VCaP (cell line): ENCODE measurements around the gene RPUSD4.

ENCODE experiments used
- H3K27ac ChIP-seq: fragments of 450-650 bp; 2 replicates; pipeline ENCODE4 v1.5.1; 2017
- TF ChIP-seq, protein P1 (sequence below): fragments of 450-650 bp; conservative IDR thresholded peaks from 2 replicates; pipeline ENCODE4 v1.5.1; 2017; ENCODE audit warnings: mild to moderate bottlenecking, moderate library complexity

RPUSD4 gene

GRCh38 chr11:126186708-126187529, 24.5 kb downstream of the RPUSD4 start:
- TF ChIP-seq, protein P1, sequence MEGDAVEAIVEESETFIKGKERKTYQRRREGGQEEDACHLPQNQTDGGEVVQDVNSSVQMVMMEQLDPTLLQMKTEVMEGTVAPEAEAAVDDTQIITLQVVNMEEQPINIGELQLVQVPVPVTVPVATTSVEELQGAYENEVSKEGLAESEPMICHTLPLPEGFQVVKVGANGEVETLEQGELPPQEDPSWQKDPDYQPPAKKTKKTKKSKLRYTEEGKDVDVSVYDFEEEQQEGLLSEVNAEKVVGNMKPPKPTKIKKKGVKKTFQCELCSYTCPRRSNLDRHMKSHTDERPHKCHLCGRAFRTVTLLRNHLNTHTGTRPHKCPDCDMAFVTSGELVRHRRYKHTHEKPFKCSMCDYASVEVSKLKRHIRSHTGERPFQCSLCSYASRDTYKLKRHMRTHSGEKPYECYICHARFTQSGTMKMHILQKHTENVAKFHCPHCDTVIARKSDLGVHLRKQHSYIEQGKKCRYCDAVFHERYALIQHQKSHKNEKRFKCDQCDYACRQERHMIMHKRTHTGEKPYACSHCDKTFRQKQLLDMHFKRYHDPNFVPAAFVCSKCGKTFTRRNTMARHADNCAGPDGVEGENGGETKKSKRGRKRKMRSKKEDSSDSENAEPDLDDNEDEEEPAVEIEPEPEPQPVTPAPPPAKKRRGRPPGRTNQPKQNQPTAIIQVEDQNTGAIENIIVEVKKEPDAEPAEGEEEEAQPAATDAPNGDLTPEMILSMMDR, result peak; percentile 62
- H3K27ac ChIP-seq, result no peak overlapping the region

DNA sequence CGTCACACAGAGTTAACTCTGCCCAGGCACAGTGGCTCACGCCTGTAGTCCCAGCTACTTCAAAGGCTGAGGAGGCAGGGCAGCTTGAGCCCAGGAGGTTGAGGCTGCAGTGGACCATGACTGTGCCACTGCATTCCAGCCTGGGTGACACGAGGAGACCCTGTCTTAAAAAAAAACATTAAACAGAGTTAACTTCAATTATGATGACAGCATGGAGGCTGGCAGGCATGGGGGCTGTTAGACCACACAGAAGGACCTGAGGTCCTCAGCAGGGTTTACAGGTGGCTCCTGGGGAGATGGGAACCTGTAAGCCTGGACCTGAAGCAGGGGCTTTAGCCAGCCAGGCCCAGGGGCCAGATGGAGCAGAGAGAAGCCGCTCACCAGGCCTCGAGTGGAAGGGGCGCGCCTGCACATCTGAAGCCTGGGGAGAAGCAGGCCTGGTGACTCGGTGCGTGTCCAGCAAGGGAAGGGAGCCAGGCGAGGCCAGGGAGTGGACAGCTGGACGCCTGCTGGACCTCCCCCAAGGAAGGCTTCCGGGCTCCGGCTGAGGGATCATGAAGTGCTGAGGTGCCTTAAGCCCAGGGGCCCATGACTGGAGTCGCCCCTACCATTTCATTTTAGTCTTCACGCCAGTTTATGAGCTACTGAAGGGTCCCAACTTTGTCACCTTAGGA, 25.3 kb downstream of the RPUSD4 start:
- TF ChIP-seq, protein P1, result no peak
- H3K27ac ChIP-seq, result no peak overlapping the region

GRCh38 chr11:126185259-126186024, 26.0 kb downstream of the RPUSD4 start:
- H3K27ac ChIP-seq, result no peak overlapping the region
- TF ChIP-seq, protein P1, result no peak

DNA sequence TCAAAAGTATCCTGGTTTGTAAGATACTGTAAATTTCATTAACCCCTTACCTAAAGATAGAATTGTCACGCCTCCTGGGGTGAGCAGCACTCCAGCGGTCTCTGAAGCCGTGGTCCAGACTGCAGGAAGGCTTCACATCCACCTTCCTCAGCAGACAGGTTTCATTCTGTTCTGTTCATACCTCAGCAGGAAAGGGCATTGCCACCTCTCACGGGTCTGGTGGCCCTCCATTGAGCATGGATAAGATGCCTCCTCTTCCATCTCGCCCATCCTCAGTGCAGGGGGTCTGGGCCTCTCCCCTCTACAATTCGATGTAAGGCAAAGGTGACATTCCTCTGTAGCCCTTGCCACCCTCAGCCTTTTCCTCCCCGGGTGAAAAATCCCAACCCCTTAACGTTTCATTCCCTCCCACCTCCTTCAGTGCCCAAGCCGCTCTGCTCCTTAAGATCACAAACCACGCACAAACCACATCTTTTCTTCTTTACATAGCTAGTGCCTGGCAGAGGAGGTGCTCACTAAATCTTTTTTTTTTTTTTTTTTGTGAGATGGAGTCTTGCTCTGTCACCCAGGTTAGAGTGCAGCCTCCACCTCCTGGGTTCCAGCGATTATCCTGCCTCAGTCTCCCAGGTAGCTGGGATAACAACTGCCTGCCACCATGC, 28.5 kb downstream of the RPUSD4 start:
- TF ChIP-seq, protein P1, result no peak
- no peak overlapping the region for H3K27ac ChIP-seq

DNA sequence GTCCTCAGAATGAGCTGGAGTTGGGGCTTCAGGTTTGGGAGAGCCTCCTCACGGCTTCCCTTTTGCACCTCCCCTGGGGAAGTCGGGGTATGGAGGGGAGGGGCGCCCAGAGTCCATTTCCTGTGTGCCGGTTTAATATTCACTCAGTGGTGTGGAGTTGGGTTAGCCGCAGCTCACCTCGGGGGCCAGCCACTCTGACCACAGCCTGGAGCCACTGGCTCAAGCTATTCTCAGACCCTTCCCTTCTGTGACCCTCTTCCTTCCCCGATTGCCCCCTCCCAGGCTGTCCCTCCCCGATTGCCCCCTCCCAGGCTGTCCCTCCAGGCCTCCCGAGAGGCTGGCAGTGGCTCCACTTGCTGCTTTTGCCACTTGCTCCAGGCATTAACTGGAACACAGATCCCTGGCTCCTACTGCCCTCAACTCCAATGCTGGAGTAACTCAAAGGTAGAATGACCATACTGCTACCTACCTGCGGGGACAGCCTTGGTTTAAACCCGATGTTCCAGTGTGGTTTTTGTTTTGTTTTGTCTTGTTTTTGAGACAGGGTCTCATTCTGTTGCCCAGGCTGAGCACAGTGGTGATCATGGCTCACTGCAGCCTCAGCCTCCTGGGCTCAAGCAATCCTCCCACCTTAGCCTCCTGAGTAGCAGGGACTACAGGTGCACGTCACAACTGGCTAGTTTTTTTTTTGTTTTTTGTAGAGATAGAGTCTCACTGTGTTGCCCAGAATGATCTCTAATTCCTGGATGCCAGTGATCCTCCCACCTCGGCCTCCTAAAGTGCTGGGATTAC, 29.3 kb downstream of the RPUSD4 start:
- TF ChIP-seq, protein P1, result no peak
- no peak overlapping the region for H3K27ac ChIP-seq

- TF ChIP-seq, protein P1, result no peak
- H3K27ac ChIP-seq, result no peak overlapping the region
These were observed 34.5 kb downstream of the RPUSD4 start for GRCh38 chr11:126176853-126177470.
